Thoracic aorta (tissue), 2 donors: ENCODE measurements around the gene APBA2. TPM values are rescaled to one million over a fixed set of nuclear protein-coding genes. Genes with fewer than 3 reads are reported as not detected.

ENCODE experiments used
- ATAC-seq: fragments of 150-250 bp; one replicate; pipeline ENCODE4 v1.8.0; 2017; ENCODE audit warnings: low read depth; ENCODE audit not compliant: insufficient number of reproducible peaks, low FRiP score
- DNase-seq: peaks from one replicate; pipeline ENCODE4 v3.0.0-alpha.2; 2020; ENCODE audit warnings: low spot score
- H3K27ac ChIP-seq, 2 donors: fragments of 200-600 bp; sonication (generic); 1 replicate in 1 of 2; 2 replicates in 1 of 2; pipeline ENCODE4 v1.5.1; 2016; ENCODE audit warnings: mild to moderate bottlenecking in 2 of 2, moderate library complexity in 2 of 2
- H3K27me3 ChIP-seq: fragments of 200-600 bp; sonication (generic); replicated peaks from 2 replicates; pipeline ENCODE4 v1.6.0; 2016; ENCODE audit warnings: mild to moderate bottlenecking; ENCODE audit not compliant: insufficient read depth
- H3K36me3 ChIP-seq: fragments of 200-600 bp; sonication (generic); one replicate; pipeline ENCODE4 v1.5.1; 2016
- H3K4me1 ChIP-seq, 2 donors: fragments of 200-600 bp; sonication (generic); 1 replicate in 1 of 2; 2 replicates in 1 of 2; pipeline versions ENCODE4 v1.5.1 to v1.6.0; 2016; ENCODE audit warnings: low read depth in 2 of 2, mild to moderate bottlenecking in 1 of 2; ENCODE audit not compliant: control insufficient read depth in 1 of 2
- H3K4me3 ChIP-seq: fragments of 200-600 bp; sonication (generic); 2 replicates; pipeline ENCODE4 v1.5.1; 2016; ENCODE audit warnings: mild to moderate bottlenecking
- H3K9me3 ChIP-seq: fragments of 200-600 bp; sonication (generic); 2 replicates; pipeline ENCODE4 v1.5.1; 2016
- CTCF ChIP-seq: fragments of 200-600 bp; sonication (generic); IDR thresholded peaks from one replicate; pipeline ENCODE4 v1.5.1; 2019; ENCODE audit warnings: antibody characterized with exemption
- total RNA-seq, 2 donors: library from RNA; depleted of rRNA; stranded (reverse); fragments of >200 nt; gene quantifications; one replicate each; pipeline versions ENCODE4 v1.1.0 to v1.2.3, GENCODE V29; 2016

Gene APBA2
- total RNA-seq, 2 donors from 2014 or later = 4.9 to 5.6 TPM

DNA sequence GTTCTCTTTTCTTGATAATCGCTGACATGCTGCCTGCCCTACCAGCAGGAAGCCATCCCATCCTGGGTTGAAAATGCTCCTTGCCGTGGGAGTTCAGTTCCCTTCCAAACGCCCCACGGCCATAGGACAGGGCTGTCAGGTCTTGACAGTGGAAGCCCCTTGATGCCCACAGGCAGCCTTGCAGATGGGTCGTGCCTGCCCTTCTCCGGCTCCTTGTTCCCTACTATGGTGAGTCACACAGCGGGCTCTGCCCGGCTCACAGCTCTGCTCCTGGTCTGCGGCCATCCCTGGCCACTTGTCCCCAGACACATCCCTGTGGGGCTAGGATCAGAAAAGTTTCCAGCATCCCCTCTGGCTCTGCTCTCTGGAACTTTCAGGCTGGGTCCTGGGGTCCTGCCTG lies 6.2 kb upstream of the APBA2 start:
- ATAC-seq (no peak), DNase-seq (no peak)
- TF ChIP-seq CTCF = no peak
- H3K36me3 ChIP-seq = no peaks in the 10 kb centered on the region
- H3K27ac ChIP-seq = no peak overlapping the region
- H3K9me3 ChIP-seq = no peaks in the 10 kb centered on the region
- H3K4me1 ChIP-seq = no peaks in the 10 kb centered on the region
- H3K27me3 ChIP-seq = no peaks in the 10 kb centered on the region
- H3K4me3 ChIP-seq = no peak overlapping the region

GRCh38 chr15:28880680-28881079 lies 5.1 kb upstream of the APBA2 start:
- Histone ChIP-seq H3K4me1 (peaks cover 0 to 6% of the 10 kb centered on the region in 2 donors), H3K36me3 (no peaks in the 10 kb centered on the region), H3K27me3 (no peaks in the 10 kb centered on the region), H3K27ac (no peak overlapping the region), H3K9me3 (no peaks in the 10 kb centered on the region), H3K4me3 (no peak overlapping the region)
- no peak for DNase-seq
- TF ChIP-seq CTCF = no peak
- ATAC-seq = no peak

GRCh38 chr15:28881170-28881569 lies 4.6 kb upstream of the APBA2 start:
- Histone ChIP-seq H3K4me3 (no peak overlapping the region), H3K4me1 (peaks cover 0 to 7% of the 10 kb centered on the region in 2 donors), H3K36me3 (no peaks in the 10 kb centered on the region), H3K9me3 (no peaks in the 10 kb centered on the region), H3K27me3 (no peaks in the 10 kb centered on the region), H3K27ac (no peak overlapping the region)
- no peak for TF ChIP-seq CTCF
- ATAC-seq = no peak
- no peak for DNase-seq

GRCh38 chr15:28881600-28881999 lies 4.2 kb upstream of the APBA2 start:
- TF ChIP-seq CTCF = no peak
- ATAC-seq = no peak

DNA sequence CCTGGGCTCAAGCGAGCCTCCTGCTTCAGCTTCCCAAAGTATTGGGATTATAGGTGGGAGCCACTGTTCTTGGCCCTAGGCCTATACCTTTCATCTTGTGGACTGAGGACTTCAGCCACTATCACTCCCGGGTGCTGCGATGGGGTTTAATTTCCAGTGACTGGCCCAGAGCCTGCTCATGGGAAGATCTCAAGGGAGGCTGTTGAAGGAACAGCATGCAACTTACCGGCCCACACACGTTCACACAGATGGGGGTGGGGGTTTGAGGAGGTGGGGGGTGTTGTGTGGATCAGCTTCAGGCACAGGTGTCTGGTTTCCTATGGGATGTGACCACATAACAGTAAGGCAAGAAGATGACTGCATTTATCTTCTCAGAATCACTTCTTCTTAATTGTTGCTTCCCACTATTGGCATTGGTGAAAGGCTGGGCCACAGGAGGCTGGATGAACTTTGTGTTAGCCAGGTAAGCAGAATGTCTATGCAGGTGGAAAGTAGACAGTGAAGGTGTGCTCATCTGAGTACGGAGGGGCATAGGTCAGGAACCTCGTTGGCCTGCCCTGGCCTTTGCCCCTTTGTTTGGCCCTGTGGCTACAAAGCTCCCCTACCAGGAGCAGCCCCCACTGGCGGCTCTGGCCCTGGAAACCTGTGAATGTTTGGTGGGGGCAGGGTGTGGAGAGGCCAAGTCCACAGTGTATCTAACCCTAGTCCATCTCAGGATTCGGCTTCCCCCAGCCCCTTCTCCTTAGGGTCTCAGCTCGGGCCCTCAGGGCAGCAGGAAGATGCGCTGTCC lies 1.4 kb upstream of the APBA2 start:
- ATAC-seq (no peak), DNase-seq (no peak)
- no peaks in the 10 kb centered on the region for H3K36me3 ChIP-seq
- no peak overlapping the region for H3K4me3 ChIP-seq
- no peak for TF ChIP-seq CTCF
- H3K27ac ChIP-seq = no peak overlapping the region
- peaks cover 0 to 12% of the 10 kb centered on the region in 2 donors for H3K4me1 ChIP-seq
- H3K27me3 ChIP-seq = peaks cover 3% of the 10 kb centered on the region
- no peaks in the 10 kb centered on the region for H3K9me3 ChIP-seq

More at GRCh38 chr15:28881600-28881999, 4.2 kb upstream of the APBA2 start:
- H3K27ac ChIP-seq = no peak overlapping the region
- no peak overlapping the region for H3K4me3 ChIP-seq
- no peak for DNase-seq
- H3K4me1 ChIP-seq = peaks cover 0 to 8% of the 10 kb centered on the region in 2 donors
- H3K9me3 ChIP-seq = no peaks in the 10 kb centered on the region
- H3K36me3 ChIP-seq = no peaks in the 10 kb centered on the region
- peaks cover under 1% of the 10 kb centered on the region for H3K27me3 ChIP-seq
